H1 (cell line): ENCODE results near the gene KLHL9. TPM values are rescaled to one million over a fixed set of nuclear protein-coding genes. Genes with fewer than 3 reads are reported as not detected.

Experiments
- CTCF ChIA-PET: fragments of 300-600 bp; sonication (Branson Sonifier 250); formaldehyde crosslinking; loops from one replicate; lab custom pipeline; 2021; ENCODE audit not compliant: partially characterized antibody; lab: Charles Lee
- POLR2A ChIA-PET: fragments of 300-600 bp; sonication (Branson Sonifier 250); formaldehyde crosslinking; loops from one replicate; lab custom pipeline; 2021; ENCODE audit warnings: inconsistent platforms; ENCODE audit not compliant: partially characterized antibody; lab: Charles Lee
- DNase-seq, 2 experiments: peaks; one replicate each; pipeline versions ENCODE4 v3.0.0 to v3.0.0-alpha.2; 2010 to 2022; ENCODE audit warnings: low spot score in 2 of 2, low read depth in 1 of 2, mixed read lengths in 1 of 2
- FAIRE-seq: peaks from 2 replicates; lab custom pipeline; 2011; peaks lifted over from hg19 to GRCh38; lab: Jason Lieb, UNC
- H2AFZ ChIP-seq: 2 replicates; pipeline ENCODE4 v1.8.1; 2012; ENCODE audit warnings: low read length, inconsistent platforms
- H2AK5ac ChIP-seq: 2 replicates; pipeline ENCODE4 v1.6.1; 2013; ENCODE audit warnings: low read depth, low read length
- H2BK120ac ChIP-seq: replicated peaks from 2 replicates; pipeline ENCODE3; 2013; ENCODE audit warnings: low read depth, low read length, inconsistent platforms
- H2BK12ac ChIP-seq: 2 replicates; pipeline ENCODE4 v1.6.1; 2013; ENCODE audit warnings: low read depth, low read length
- H2BK15ac ChIP-seq: 2 replicates; pipeline ENCODE4 v1.6.1; 2013; ENCODE audit warnings: low read length
- H2BK20ac ChIP-seq: 2 replicates; pipeline ENCODE4 v1.6.1; 2013; ENCODE audit warnings: low read length
- H2BK5ac ChIP-seq: 2 replicates; pipeline ENCODE4 v1.6.1; 2013; ENCODE audit warnings: low read depth, low read length
- H3K14ac ChIP-seq: 2 replicates; pipeline ENCODE4 v1.6.1; 2013; ENCODE audit warnings: inconsistent platforms; ENCODE audit not compliant: insufficient read length
- H3K18ac ChIP-seq: 2 replicates; pipeline ENCODE4 v1.6.1; 2013; ENCODE audit warnings: low read length; ENCODE audit errors: extremely low read depth
- H3K23ac ChIP-seq: 2 replicates; pipeline ENCODE4 v1.6.1; 2013; ENCODE audit warnings: inconsistent platforms; ENCODE audit not compliant: insufficient read length
- H3K23me2 ChIP-seq: 2 replicates; pipeline ENCODE4 v1.6.1; 2013; ENCODE audit warnings: low read depth, low read length
- H3K27ac ChIP-seq: 2 replicates; pipeline ENCODE4 v1.6.1; 2011; ENCODE audit warnings: low read depth, low read length, inconsistent platforms
- H3K27me3 ChIP-seq, 4 experiments: replicated peaks in 1 of 4; 1 replicate in 1 of 4; 2 replicates in 3 of 4; pipeline versions ENCODE4 v1.6.1 to v1.8.1; 2011 to 2013; ENCODE audit warnings: low read length in 3 of 4, mild to moderate bottlenecking in 3 of 4, inconsistent platforms in 2 of 4, mixed read lengths in 2 of 4, moderate library complexity in 1 of 4; ENCODE audit not compliant: control insufficient read depth in 3 of 4, insufficient read depth in 3 of 4; ENCODE audit errors: extremely low read depth in 1 of 4
- H3K36me3 ChIP-seq, 4 experiments: 2 replicates each; pipeline versions ENCODE4 v1.6.1 to v1.8.1; 2011 to 2013; ENCODE audit warnings: mild to moderate bottlenecking in 4 of 4, low read length in 3 of 4, moderate library complexity in 2 of 4, control low read depth in 1 of 4, inconsistent platforms in 1 of 4; ENCODE audit not compliant: insufficient read depth in 4 of 4, control insufficient read depth in 2 of 4
- H3K4ac ChIP-seq: replicated peaks from 2 replicates; pipeline ENCODE3; 2013; ENCODE audit warnings: low read length, low read depth, mixed read lengths, inconsistent platforms; ENCODE audit not compliant: insufficient read length
- H3K4me1 ChIP-seq, 4 experiments: replicated peaks in 1 of 4; 1 replicate in 1 of 4; 2 replicates in 3 of 4; pipeline versions ENCODE4 v1.6.1 to v1.8.1; 2011 to 2013; ENCODE audit warnings: low read length in 3 of 4, inconsistent platforms in 2 of 4, mixed read lengths in 1 of 4; ENCODE audit not compliant: insufficient read depth in 4 of 4, control insufficient read depth in 3 of 4
- H3K4me2 ChIP-seq, 2 experiments: 2 replicates each; pipeline versions ENCODE4 v1.6.1 to v1.8.1; 2011 to 2013; ENCODE audit warnings: low read depth in 2 of 2, low read length in 2 of 2, control low read depth in 1 of 2, inconsistent platforms in 1 of 2, mild to moderate bottlenecking in 1 of 2; ENCODE audit not compliant: insufficient read depth in 1 of 2
- H3K4me3 ChIP-seq, 4 experiments: fragments of 200-600, 300-600 bp in 1 of 4; sonication (generic), shearing (Covaris generic), sonication (Bioruptor Twin) in 1 of 4; 2 replicates each; pipeline versions ENCODE4 v1.5.1 to v1.8.1; 2011 to 2016; ENCODE audit warnings: low read length in 4 of 4, low read depth in 3 of 4, control low read depth in 2 of 4, inconsistent platforms in 2 of 4, mild to moderate bottlenecking in 2 of 4, mixed read lengths in 1 of 4, moderate library complexity in 1 of 4; ENCODE audit not compliant: insufficient read depth in 2 of 4; ENCODE audit errors: extremely low read depth in 1 of 4
- H3K56ac ChIP-seq: replicated peaks from 2 replicates; pipeline ENCODE3; 2013; ENCODE audit warnings: low read depth, mild to moderate bottlenecking, mixed read lengths, low read length, inconsistent platforms; ENCODE audit not compliant: insufficient read length
- H3K79me1 ChIP-seq: 2 replicates; pipeline ENCODE4 v1.6.1; 2013; ENCODE audit warnings: low read depth, low read length, control low read depth
- H3K79me2 ChIP-seq, 2 experiments: 2 replicates each; pipeline versions ENCODE4 v1.6.1 to v1.8.1; 2012 to 2013; ENCODE audit warnings: low read length in 2 of 2, mild to moderate bottlenecking in 2 of 2, inconsistent platforms in 1 of 2; ENCODE audit not compliant: insufficient read depth in 2 of 2, control insufficient read depth in 1 of 2
- H3K9ac ChIP-seq, 4 experiments: replicated peaks in 1 of 4; 1 replicate in 1 of 4; 2 replicates in 3 of 4; pipeline versions ENCODE4 v1.6.1 to v1.8.1; 2011 to 2013; ENCODE audit warnings: low read depth in 3 of 4, low read length in 3 of 4, control low read depth in 2 of 4, mild to moderate bottlenecking in 2 of 4, moderate library complexity in 2 of 4, inconsistent platforms in 1 of 4; ENCODE audit errors: extremely low read depth in 1 of 4
- H3K9me3 ChIP-seq, 2 experiments: 2 replicates each; pipeline versions ENCODE4 v1.6.1 to v1.8.1; 2012 to 2013; ENCODE audit warnings: mild to moderate bottlenecking in 2 of 2, moderate library complexity in 2 of 2, control low read depth in 1 of 2, inconsistent platforms in 1 of 2, low read depth in 1 of 2, low read length in 1 of 2, mixed read lengths in 1 of 2; ENCODE audit not compliant: insufficient read depth in 2 of 2
- H4K20me1 ChIP-seq, 2 experiments: replicated peaks in 1 of 2; 2 replicates each; pipeline versions ENCODE3 to v1.8.1; 2011 to 2013; ENCODE audit warnings: inconsistent platforms in 2 of 2, low read length in 2 of 2, mild to moderate bottlenecking in 1 of 2; ENCODE audit not compliant: insufficient read depth in 2 of 2, control insufficient read depth in 1 of 2
- H4K5ac ChIP-seq: 2 replicates; pipeline ENCODE4 v1.6.1; 2013; ENCODE audit warnings: low read length, low read depth, mixed read lengths, inconsistent platforms; ENCODE audit not compliant: insufficient read length
- H4K8ac ChIP-seq: 2 replicates; pipeline ENCODE4 v1.8.0; 2013; ENCODE audit warnings: mild to moderate bottlenecking, moderate library complexity, low read length, inconsistent platforms; ENCODE audit not compliant: insufficient read depth; ENCODE audit errors: extremely low read depth
- H4K91ac ChIP-seq: replicated peaks from 2 replicates; pipeline ENCODE3; 2013; ENCODE audit warnings: low read length, mixed read lengths, inconsistent platforms; ENCODE audit not compliant: insufficient read length
- ATF3 ChIP-seq: IDR thresholded peaks from 2 replicates; pipeline ENCODE4 v1.6.1; 2011; ENCODE audit warnings: low read depth, mild to moderate bottlenecking, low read length; ENCODE audit not compliant: insufficient read depth
- EGR1 ChIP-seq: IDR thresholded peaks from 2 replicates; pipeline ENCODE4 v1.6.1; 2011; ENCODE audit warnings: low read depth, low read length, borderline replicate concordance
- GTF2F1 ChIP-seq: IDR thresholded peaks from 2 replicates; pipeline ENCODE4 v1.6.1; 2012; ENCODE audit warnings: low read depth, low read length, improper control_type of control experiment, borderline replicate concordance
- MAX ChIP-seq: IDR thresholded peaks from 2 replicates; pipeline ENCODE4 v1.6.1; 2012; ENCODE audit warnings: inconsistent platforms
- POLR2AphosphoS5 ChIP-seq: IDR thresholded peaks from 2 replicates; pipeline ENCODE4 v1.6.1; 2011; ENCODE audit warnings: low read depth, low read length
- RFX5 ChIP-seq: IDR thresholded peaks from 2 replicates; pipeline ENCODE4 v1.6.1; 2011; ENCODE audit warnings: low read depth, low read length, improper control_type of control experiment, borderline replicate concordance
- WGBS, 2 experiments: shearing (Covaris generic) in 1 of 2; methylation state at CpG; one replicate each; pipeline versions ENCODE4 v1.1.6 to v1.1.7; 2013 to 2015; ENCODE audit warnings: low lambda C conversion rate in 2 of 2, mixed read lengths in 2 of 2, inconsistent platforms in 1 of 2, low coverage in 1 of 2, missing lambda C conversion rate in 1 of 2; ENCODE audit not compliant: insufficient replicate concordance in 2 of 2, insufficient coverage in 1 of 2, insufficient read length in 1 of 2; ENCODE audit errors: extremely low coverage in 1 of 2, missing lambda C conversion rate in 1 of 2; 5-methylcytosine and 5-hydroxymethylcytosine counted together
- polyA plus RNA-seq, 7 experiments: library from polyadenylated mRNA; depleted of rRNA in 3 of 7; stranded (reverse) in 5 of 7; unstranded in 2 of 7; fragments of >200 nt in 5 of 7; fragments of 200-250 nt in 2 of 7; gene quantifications; 1 replicate in 5 of 7; 2 replicates in 1 of 7; 4 replicates in 1 of 7; pipeline versions ENCODE4 v1.2.1 to v1.2.3, GENCODE V29; 2011 to 2013; ENCODE audit warnings: missing spikeins in 2 of 7, mixed read lengths in 2 of 7
- total RNA-seq: library from RNA; stranded (reverse); fragmentation: NEBNext Ultra II Directional; extraction: Animal tissue kit (Norgen Biotek cat#: 25700); gene quantifications from 2 replicates; pipeline ENCODE4 v1.2.1, GENCODE V29; 2021

The KLHL9 gene
- total and polyA plus RNA-seq, 2 of the 8 experiments (the other 6 are each of a cell fraction or from before 2014, with no cell fraction given): 4.9 to 15.7 TPM

- H3K23ac ChIP-seq: no peak within 1 kb of the TSS
- H4K8ac ChIP-seq: no peak within 1 kb of the TSS
- no peaks in the 10 kb centered on the region for H3K23me2 ChIP-seq
- H2BK12ac ChIP-seq: no peak within 1 kb of the TSS
- H2BK120ac ChIP-seq: no peak within 1 kb of the TSS
- H4K5ac ChIP-seq: no peak within 1 kb of the TSS
- H3K27ac ChIP-seq: no peak within 1 kb of the TSS
- H3K4me2 ChIP-seq: no peak within 1 kb of the TSS
- no peak within 1 kb of the TSS for H3K9ac ChIP-seq
- H3K14ac ChIP-seq: no peak within 1 kb of the TSS
- H2BK15ac ChIP-seq: no peak within 1 kb of the TSS
- H2AK5ac ChIP-seq: no peak within 1 kb of the TSS
- H2BK5ac ChIP-seq: no peak within 1 kb of the TSS
- no peak within 1 kb of the TSS for H2AFZ ChIP-seq
- no peaks in the 10 kb centered on the region for H3K27me3 ChIP-seq
- H3K4me1 ChIP-seq: no peaks in the 10 kb centered on the region
- H3K56ac ChIP-seq: no peak within 1 kb of the TSS
- H3K79me2 ChIP-seq: no peaks in the 10 kb centered on the region
- no peak for FAIRE-seq
- peaks cover 0 to 4% of the 10 kb centered on the region in 2 experiments; a peak in 1 of 4 replicates for H3K9me3 ChIP-seq
- no peaks in the 10 kb centered on the region for H4K20me1 ChIP-seq
- no peak within 1 kb of the TSS for H4K91ac ChIP-seq
- WGBS, 2 experiments: 100% methylated on average over 1 of the region's 1 CpG; no CpG with 5 or more reads in 1 of the 2 experiments
- no peak within 1 kb of the TSS for H3K4me3 ChIP-seq
- no peak within 1 kb of the TSS for H3K18ac ChIP-seq
- TF ChIP-seq ATF3 (no peak), MAX (no peak), RFX5 (no peak), EGR1 (no peak), GTF2F1 (no peak), POLR2AphosphoS5 (no peak)
- TF ChIP-seq, all 59 proteins: peak for 0
- DNase-seq: no peak
- Histone ChIP-seq H3K36me3 (no peaks in the 10 kb centered on the region), H3K79me1 (no peaks in the 10 kb centered on the region), H2BK20ac (no peak within 1 kb of the TSS), H3K4ac (no peak within 1 kb of the TSS)
- CTCF ChIA-PET: interaction anchor here (1.3 kb wide), 1 partner anchor 41 kb away, joined by 3 read pairs; no protein-coding TSS in a partner anchor
- POLR2A ChIA-PET: no interaction called here
Observed at GRCh38 chr9:21350787-21351186, 15.6 kb upstream of the KLHL9 start, which contains the start of gene IFNA6. Gene IFNA6 (minus strand): TSS chr9:21350887. CDS start chr9:21350887, 0 bp downstream.
